ENCODE results near the gene ARHGDIB.
A peak's percentile ranks its signal among the peaks of the same experiment; 100 is the strongest.

The ARHGDIB gene

DNA sequence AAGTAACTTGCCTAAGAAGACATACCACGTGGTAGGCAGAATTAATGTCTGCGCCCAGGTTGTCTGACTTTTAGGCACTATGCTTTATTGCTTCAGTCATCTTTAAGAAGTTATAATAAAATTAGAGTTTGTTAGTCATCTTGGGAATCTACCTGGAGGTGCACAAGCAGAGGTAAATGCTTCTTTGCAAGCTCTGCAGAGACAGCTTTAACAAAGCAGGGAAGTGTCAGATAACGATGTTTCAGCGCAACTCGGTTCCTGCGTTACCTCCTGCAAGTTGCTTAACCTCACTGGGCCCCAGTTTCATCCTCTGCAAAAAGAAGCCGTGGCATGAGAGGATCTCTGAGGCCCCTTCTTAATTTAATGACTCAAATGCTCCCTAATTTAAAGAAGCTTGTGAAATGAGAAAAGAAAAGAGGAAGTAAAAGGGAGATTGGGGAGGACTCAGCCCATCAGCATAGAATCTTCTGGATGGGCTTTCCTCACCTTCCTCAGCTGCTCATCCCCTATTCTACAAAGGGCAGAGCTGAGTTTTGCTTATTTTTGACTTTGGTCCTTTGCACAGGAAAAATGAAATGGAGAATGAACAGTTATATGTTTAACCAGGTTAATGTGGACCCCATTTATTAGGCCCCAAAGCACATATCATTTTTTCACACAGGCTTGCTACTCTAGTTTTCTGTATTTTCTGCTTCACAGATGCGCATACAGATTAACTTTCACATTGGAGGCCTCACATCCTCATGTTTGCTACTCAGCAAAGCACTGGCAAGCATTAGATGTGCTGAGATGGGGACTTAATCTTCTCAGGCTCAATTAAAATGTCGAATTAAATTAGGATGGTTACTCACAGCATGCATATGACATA is 5.1 kb downstream of the ARHGDIB start:
- H3K27me3 ChIP-seq (ENCODE audit: insufficient read depth, poor library complexity, severe bottlenecking): no peaks in the 10 kb centered on the region
- H3K4me3 ChIP-seq (replicated peaks; ENCODE audit: insufficient read depth, low read length): peak overlapping the region; percentile 38
- H3K27ac ChIP-seq (replicated peaks): peak overlapping the region; percentile 97
- peak; percentile 67 for TF ChIP-seq POLR2AphosphoS5 (IDR thresholded peaks at IDR 0.05; ENCODE audit: low read depth)
- TF ChIP-seq GABPA (IDR thresholded peaks at IDR 0.05; ENCODE audit: low read depth): no peak
- peak; percentile 37; the same call in 1 of the 2 replicates for TF ChIP-seq SPI1 (IDR thresholded peaks at IDR 0.05; ENCODE audit: borderline replicate concordance, low read depth)
- TF ChIP-seq, protein P1, sequence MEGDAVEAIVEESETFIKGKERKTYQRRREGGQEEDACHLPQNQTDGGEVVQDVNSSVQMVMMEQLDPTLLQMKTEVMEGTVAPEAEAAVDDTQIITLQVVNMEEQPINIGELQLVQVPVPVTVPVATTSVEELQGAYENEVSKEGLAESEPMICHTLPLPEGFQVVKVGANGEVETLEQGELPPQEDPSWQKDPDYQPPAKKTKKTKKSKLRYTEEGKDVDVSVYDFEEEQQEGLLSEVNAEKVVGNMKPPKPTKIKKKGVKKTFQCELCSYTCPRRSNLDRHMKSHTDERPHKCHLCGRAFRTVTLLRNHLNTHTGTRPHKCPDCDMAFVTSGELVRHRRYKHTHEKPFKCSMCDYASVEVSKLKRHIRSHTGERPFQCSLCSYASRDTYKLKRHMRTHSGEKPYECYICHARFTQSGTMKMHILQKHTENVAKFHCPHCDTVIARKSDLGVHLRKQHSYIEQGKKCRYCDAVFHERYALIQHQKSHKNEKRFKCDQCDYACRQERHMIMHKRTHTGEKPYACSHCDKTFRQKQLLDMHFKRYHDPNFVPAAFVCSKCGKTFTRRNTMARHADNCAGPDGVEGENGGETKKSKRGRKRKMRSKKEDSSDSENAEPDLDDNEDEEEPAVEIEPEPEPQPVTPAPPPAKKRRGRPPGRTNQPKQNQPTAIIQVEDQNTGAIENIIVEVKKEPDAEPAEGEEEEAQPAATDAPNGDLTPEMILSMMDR (IDR thresholded peaks at IDR 0.05; ENCODE audit: insufficient read depth, low read length): no peak
- TF ChIP-seq, protein P2, sequence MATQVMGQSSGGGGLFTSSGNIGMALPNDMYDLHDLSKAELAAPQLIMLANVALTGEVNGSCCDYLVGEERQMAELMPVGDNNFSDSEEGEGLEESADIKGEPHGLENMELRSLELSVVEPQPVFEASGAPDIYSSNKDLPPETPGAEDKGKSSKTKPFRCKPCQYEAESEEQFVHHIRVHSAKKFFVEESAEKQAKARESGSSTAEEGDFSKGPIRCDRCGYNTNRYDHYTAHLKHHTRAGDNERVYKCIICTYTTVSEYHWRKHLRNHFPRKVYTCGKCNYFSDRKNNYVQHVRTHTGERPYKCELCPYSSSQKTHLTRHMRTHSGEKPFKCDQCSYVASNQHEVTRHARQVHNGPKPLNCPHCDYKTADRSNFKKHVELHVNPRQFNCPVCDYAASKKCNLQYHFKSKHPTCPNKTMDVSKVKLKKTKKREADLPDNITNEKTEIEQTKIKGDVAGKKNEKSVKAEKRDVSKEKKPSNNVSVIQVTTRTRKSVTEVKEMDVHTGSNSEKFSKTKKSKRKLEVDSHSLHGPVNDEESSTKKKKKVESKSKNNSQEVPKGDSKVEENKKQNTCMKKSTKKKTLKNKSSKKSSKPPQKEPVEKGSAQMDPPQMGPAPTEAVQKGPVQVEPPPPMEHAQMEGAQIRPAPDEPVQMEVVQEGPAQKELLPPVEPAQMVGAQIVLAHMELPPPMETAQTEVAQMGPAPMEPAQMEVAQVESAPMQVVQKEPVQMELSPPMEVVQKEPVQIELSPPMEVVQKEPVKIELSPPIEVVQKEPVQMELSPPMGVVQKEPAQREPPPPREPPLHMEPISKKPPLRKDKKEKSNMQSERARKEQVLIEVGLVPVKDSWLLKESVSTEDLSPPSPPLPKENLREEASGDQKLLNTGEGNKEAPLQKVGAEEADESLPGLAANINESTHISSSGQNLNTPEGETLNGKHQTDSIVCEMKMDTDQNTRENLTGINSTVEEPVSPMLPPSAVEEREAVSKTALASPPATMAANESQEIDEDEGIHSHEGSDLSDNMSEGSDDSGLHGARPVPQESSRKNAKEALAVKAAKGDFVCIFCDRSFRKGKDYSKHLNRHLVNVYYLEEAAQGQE (IDR thresholded peaks at IDR 0.05; ENCODE audit: insufficient replicate concordance, low read depth): no peak
- DNase-seq (ENCODE audit: low read depth in 1 of 2, low spot score in 1 of 2): peak; percentile 87 to 89

DNA sequence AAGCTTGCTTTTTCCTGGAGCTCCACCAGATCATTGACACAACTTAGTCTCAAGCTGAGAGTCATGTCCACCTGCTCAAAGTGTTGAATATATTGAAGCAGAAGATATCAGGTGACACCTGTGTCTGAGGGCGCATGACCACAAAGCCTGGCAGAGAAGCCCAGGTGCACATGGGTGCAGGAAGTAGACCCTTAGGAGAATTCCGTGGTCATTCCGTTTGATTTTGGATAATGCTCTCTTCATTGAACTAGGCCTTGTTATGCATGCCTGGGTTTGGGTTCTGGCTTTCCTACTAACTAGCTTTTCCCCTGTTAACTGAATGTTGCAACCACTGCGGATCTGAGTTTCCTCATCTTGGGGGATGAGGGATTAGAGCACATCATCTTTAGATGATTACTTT is 7.1 kb downstream of the ARHGDIB start:
- TF ChIP-seq GABPA (IDR thresholded peaks at IDR 0.05; ENCODE audit: low read depth) (no peak), POLR2AphosphoS5 (IDR thresholded peaks at IDR 0.05; ENCODE audit: low read depth) (peak; percentile 52; the same call in 1 of the 2 replicates), SPI1 (IDR thresholded peaks at IDR 0.05; ENCODE audit: borderline replicate concordance, low read depth) (no peak)
- TF ChIP-seq, protein P1 (IDR thresholded peaks at IDR 0.05; ENCODE audit: insufficient read depth, low read length): no peak
- TF ChIP-seq, protein P2 (IDR thresholded peaks at IDR 0.05; ENCODE audit: insufficient replicate concordance, low read depth): no peak
- peak overlapping the region; percentile 14 for H3K4me3 ChIP-seq (replicated peaks; ENCODE audit: insufficient read depth, low read length)
- H3K27ac ChIP-seq (replicated peaks): peak overlapping the region; percentile 91
- DNase-seq (ENCODE audit: low read depth in 1 of 2, low spot score in 1 of 2): peak in 1 of 2 experiments; percentile 70
- no peaks in the 10 kb centered on the region for H3K27me3 ChIP-seq (ENCODE audit: insufficient read depth, poor library complexity, severe bottlenecking)

DNA sequence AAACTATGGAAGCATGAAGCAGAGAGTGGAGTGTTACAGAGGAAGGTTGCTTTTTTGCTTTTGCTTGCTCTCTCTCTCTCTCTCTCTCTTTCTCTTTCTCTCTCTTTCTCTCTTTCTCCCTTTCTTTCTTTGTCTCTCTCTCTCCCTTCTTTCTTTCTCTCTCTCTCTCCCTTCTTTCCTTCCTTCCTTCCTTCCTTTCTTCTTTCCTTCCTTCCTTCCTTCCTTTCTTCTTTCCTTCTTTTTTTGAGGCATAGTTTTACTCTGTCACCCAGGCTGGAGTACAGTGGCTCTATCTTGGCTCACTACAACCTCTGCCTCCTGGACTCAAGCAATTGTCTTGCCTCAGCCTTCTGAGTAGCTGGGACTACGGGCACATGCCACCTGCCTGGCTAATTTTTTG is 7.6 kb downstream of the ARHGDIB start:
- H3K27ac ChIP-seq (replicated peaks): peak overlapping the region; percentile 91
- peak overlapping the region; percentile 14; the same call in 1 of the 2 replicates for H3K4me3 ChIP-seq (replicated peaks; ENCODE audit: insufficient read depth, low read length)
- H3K27me3 ChIP-seq (ENCODE audit: insufficient read depth, poor library complexity, severe bottlenecking): no peaks in the 10 kb centered on the region
- TF ChIP-seq POLR2AphosphoS5 (IDR thresholded peaks at IDR 0.05; ENCODE audit: low read depth) (no peak), GABPA (IDR thresholded peaks at IDR 0.05; ENCODE audit: low read depth) (no peak), SPI1 (IDR thresholded peaks at IDR 0.05; ENCODE audit: borderline replicate concordance, low read depth) (no peak)
- TF ChIP-seq, protein P2 (IDR thresholded peaks at IDR 0.05; ENCODE audit: insufficient replicate concordance, low read depth): no peak
- TF ChIP-seq, protein P1 (IDR thresholded peaks at IDR 0.05; ENCODE audit: insufficient read depth, low read length): no peak
- DNase-seq (ENCODE audit: low read depth in 1 of 2, low spot score in 1 of 2): no peak
